HG02798 (cell line): ENCODE measurements around the gene CABLES1.
"Not testable (repeated sequence)": the region's sequence is repeated elsewhere in the genome, so short reads cannot be mapped to it uniquely, and the experiment has no call there.

Experiments
- ATAC-seq: cut with Tn5 transposase; IDR thresholded peaks from one replicate; pipeline ENCODE4 v1.9.1; 2021; ENCODE audit warnings: mild to moderate bottlenecking; ENCODE audit not compliant: unreplicated experiment, poor library complexity

CABLES1 gene

GRCh38 chr18:23134780-23135549 lies at the start of gene CABLES1:
CABLES1 (plus strand) TSS chr18:23135485; CDS start chr18:23135763, 278 bp downstream.
- peak; percentile 14 for ATAC-seq

- ATAC-seq, result no peak
Measured at GRCh38 chr18:23087352-23087751, 47.9 kb upstream of the CABLES1 start.

GRCh38 chr18:23088310-23088709 lies 47.0 kb upstream of the CABLES1 start:
- ATAC-seq, result no peak

GRCh38 chr18:23091017-23091993 lies 44.0 kb upstream of the CABLES1 start:
- ATAC-seq, result not testable (repeated sequence)

GRCh38 chr18:23092121-23092520 lies 43.2 kb upstream of the CABLES1 start:
- ATAC-seq, result no peak

- ATAC-seq, result not testable (repeated sequence)
Measured at GRCh38 chr18:23093130-23093529, 42.2 kb upstream of the CABLES1 start.

- ATAC-seq, result no peak
Measured at GRCh38 chr18:23093772-23094171, 41.5 kb upstream of the CABLES1 start.

GRCh38 chr18:23094411-23095190 lies 40.7 kb upstream of the CABLES1 start:
- ATAC-seq, result no peak

- no peak for ATAC-seq
Measured at GRCh38 chr18:23095463-23095862, 39.8 kb upstream of the CABLES1 start.

GRCh38 chr18:23097016-23097415 lies 38.3 kb upstream of the CABLES1 start:
- not testable (repeated sequence) for ATAC-seq

GRCh38 chr18:23099621-23100020 lies 35.7 kb upstream of the CABLES1 start:
- ATAC-seq, result no peak

- no peak for ATAC-seq
Measured at GRCh38 chr18:23101861-23102432, 33.3 kb upstream of the CABLES1 start.

GRCh38 chr18:23102493-23103261 lies 32.6 kb upstream of the CABLES1 start:
- no peak for ATAC-seq

- no peak for ATAC-seq
Measured at GRCh38 chr18:23103449-23103848, 31.8 kb upstream of the CABLES1 start.

GRCh38 chr18:23105030-23105429 lies 30.3 kb upstream of the CABLES1 start:
- ATAC-seq, result no peak

- ATAC-seq, result no peak
Measured at GRCh38 chr18:23105581-23106219, 29.6 kb upstream of the CABLES1 start.

GRCh38 chr18:23106575-23106974 lies 28.7 kb upstream of the CABLES1 start:
- no peak for ATAC-seq

GRCh38 chr18:23107718-23108117 lies 27.6 kb upstream of the CABLES1 start:
- ATAC-seq, result no peak

GRCh38 chr18:23108496-23108895 lies 26.8 kb upstream of the CABLES1 start:
- ATAC-seq, result no peak
